ENCODE data around the gene SPATA19.
A peak's percentile ranks its signal among the peaks of the same experiment; 100 is the strongest.

SPATA19 gene

DNA sequence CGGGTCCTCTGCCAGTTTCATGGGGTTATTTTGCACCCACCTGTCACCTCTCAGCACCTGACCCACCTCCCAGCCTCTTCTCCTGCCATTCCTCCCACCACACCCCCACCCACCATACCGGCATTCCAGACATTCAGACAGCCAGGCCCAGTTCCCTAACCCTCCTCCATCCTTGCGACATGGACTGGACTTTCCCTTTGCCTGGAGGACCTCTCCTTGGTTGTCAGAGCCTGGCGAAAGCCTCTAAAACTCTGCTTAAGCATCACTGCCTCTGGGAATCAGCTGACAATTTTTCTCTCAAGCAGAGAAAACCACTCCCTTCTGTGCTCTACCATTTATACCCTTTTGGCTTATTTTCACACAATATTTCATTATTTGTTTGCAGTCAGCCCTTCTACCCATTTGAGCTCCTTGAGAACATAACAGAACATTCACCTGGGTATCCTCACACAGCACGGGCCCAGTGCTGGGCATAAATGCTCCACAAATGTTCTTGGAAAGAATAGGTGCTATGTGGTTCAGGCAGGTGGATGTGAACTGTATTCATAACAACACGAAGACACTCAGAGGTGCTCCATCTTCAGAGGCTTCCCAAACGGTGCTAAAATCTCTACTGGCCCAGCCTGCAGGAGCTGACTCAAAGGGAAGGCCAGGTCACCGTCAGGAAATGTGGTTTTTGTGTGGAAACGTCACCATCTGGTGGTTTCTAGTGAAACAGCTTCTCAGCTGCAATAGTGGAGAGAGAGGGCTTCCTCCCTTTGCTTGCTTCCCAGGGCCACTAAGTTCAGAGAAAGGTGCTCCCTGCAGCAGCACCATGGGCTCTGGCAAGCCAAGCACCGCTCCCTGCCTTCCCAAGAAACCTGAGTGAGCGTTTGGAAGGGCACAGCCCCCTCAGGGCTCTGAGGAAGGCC is 10.4 kb downstream of the SPATA19 start:
- peak; percentile 69 for DNase-seq

DNA sequence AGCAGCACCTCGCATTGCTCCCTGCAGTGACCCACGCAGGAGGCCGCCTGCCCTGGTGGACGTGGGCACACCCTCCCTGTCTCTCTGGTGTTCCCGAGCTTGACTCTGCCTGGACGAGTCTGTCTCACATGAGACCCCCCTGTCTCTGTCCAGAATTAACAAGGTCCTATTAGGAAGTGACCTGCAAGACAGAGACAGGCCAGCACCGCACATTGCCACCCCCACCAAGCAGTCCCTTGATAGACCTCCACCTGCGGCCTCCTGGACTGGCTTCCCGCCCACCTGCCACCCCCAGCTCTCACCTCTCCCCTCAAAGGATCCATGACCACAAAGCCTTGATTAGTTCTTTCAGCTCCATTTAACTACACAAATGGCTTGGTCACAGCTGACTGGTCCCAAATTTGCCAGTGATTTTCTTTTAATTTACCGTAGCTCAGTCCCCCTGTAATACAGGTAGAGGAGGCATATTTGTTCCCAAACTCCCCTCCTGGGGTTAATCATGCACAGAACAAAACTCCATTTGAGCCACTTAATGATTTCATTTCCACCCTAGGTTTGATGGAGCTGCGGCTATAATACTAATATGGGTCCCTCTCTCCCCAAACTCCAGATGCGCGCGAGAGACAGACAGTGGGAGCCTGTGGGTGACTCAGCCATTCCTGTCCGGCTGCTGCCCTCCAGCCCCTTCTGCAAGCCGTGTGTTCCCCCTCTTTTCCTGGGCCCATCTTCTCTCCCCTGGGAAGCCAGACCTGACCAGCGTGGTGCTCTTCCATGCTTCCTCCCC is 11.2 kb downstream of the SPATA19 start:
- Histone ChIP-seq H3K4me3 (ENCODE audit: low read depth, low read length) (no peak overlapping the region), H3K9me3 (ENCODE audit: severe bottlenecking) (no peaks in the 10 kb centered on the region), H3K27me3 (ENCODE audit: insufficient read depth, low read depth, severe bottlenecking) (no peaks in the 10 kb centered on the region), H3K27ac (no peak overlapping the region), H3K36me3 (no peaks in the 10 kb centered on the region)
- TF ChIP-seq, protein P1, sequence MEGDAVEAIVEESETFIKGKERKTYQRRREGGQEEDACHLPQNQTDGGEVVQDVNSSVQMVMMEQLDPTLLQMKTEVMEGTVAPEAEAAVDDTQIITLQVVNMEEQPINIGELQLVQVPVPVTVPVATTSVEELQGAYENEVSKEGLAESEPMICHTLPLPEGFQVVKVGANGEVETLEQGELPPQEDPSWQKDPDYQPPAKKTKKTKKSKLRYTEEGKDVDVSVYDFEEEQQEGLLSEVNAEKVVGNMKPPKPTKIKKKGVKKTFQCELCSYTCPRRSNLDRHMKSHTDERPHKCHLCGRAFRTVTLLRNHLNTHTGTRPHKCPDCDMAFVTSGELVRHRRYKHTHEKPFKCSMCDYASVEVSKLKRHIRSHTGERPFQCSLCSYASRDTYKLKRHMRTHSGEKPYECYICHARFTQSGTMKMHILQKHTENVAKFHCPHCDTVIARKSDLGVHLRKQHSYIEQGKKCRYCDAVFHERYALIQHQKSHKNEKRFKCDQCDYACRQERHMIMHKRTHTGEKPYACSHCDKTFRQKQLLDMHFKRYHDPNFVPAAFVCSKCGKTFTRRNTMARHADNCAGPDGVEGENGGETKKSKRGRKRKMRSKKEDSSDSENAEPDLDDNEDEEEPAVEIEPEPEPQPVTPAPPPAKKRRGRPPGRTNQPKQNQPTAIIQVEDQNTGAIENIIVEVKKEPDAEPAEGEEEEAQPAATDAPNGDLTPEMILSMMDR (IDR thresholded peaks at IDR 0.05; ENCODE audit: low read depth, low read length), result no peak
- DNase-seq, result no peak

More for the DNA sequence above, 10.4 kb downstream of the SPATA19 start:
- TF ChIP-seq, protein P1 (IDR thresholded peaks at IDR 0.05; ENCODE audit: low read depth, low read length), result peak; percentile 88
- no peaks in the 10 kb centered on the region for H3K36me3 ChIP-seq
- no peaks in the 10 kb centered on the region for H3K27me3 ChIP-seq (ENCODE audit: insufficient read depth, low read depth, severe bottlenecking)
- H3K27ac ChIP-seq, result no peak overlapping the region
- no peaks in the 10 kb centered on the region for H3K9me3 ChIP-seq (ENCODE audit: severe bottlenecking)
- H3K4me3 ChIP-seq (ENCODE audit: low read depth, low read length), result no peak overlapping the region

DNA sequence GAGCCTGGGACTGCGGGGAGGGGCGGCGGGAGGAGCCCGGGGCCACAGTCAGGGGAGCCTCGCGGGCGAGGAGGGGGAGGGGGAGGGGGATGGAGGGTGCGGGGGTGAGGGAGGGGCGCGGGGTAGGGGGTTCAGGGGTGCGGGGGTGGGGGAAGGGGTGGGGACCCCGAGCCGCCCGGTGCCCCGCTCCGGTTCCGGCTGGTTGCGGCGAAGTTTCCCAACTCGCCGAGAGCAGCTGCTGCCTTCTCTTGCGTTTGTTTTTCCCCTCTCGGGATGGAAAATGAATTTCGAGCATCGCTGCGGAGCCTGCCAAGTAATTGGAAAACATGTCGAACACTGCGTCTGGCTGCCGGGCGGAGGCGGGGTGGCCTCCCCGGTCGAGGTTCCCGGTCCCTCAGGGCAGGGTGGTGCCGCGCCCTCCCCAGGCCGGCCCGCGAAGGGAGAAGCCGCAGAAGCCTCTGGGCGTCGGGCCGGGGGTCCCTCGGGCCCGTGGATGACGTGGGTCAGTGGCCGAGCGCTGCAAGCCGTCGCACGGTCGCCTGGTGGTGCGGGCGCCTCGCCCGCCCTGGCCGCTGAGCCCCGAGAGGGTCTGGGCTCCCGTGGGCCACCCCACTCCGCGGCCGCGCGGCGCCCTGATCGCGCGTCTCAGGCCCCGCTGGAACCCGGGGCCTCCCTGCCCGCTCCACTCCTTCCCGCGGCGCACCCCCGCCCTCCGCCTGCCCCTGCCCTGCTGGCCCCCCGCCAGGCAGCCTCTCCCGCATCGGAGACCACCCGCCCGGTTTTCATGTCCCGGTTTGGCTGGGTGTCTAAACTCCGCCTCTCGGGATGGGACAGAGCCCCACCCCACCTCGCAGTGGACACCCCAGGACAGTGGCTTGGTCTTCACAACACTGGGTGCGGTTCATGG is 12.1 kb downstream of the SPATA19 start:
- Histone ChIP-seq H3K27ac (no peak overlapping the region), H3K9me3 (ENCODE audit: severe bottlenecking) (no peaks in the 10 kb centered on the region), H3K4me3 (ENCODE audit: low read depth, low read length) (no peak overlapping the region), H3K36me3 (no peaks in the 10 kb centered on the region), H3K27me3 (ENCODE audit: insufficient read depth, low read depth, severe bottlenecking) (no peaks in the 10 kb centered on the region)
- TF ChIP-seq, protein P1 (IDR thresholded peaks at IDR 0.05; ENCODE audit: low read depth, low read length), result no peak
- no peak for DNase-seq

DNA sequence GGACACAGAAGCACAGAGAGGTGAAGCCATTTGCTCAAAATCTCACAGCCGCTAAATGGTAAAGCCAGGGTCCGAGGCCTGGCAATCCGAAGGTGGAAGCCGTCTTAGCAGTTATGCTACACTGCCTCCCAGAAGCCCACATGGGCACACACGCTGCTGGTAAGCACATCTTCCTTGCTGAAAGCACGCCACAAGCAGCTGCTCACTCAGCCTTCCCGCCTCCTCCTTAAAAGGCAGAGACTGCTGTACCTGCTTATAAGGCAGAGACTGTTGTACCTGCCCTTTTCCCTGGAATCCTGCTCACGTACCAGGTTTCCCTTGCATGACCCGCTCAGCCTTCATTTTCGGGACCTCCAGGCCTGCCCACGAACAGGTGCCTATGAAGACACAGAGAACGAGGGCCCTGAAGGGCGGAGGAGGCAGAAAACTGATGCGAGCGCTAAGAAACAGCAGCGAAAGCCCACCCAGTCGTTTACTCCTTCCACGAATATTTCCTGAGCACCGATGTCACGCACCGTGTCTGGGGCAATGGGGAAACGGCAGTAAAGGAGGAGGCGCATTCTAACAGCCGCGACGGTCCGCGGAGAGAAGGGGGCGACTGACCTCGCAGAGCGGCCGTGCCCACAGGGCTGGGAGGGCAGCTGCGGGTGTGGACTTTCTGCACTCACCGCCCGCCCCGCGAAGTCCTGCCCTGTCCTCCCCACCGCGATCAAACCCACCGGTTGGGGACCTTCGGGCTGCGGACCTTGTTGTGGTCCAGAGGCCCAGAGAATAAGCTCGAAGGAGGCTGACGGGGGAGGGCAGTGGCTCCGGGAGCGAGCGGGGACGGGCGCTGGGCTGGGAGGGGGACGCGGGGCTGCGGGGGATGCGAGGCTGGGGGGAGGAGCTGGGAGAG is 13.0 kb downstream of the SPATA19 start:
- no peak overlapping the region for H3K4me3 ChIP-seq (ENCODE audit: low read depth, low read length)
- no peaks in the 10 kb centered on the region for H3K27me3 ChIP-seq (ENCODE audit: insufficient read depth, low read depth, severe bottlenecking)
- H3K36me3 ChIP-seq, result no peaks in the 10 kb centered on the region
- no peaks in the 10 kb centered on the region for H3K9me3 ChIP-seq (ENCODE audit: severe bottlenecking)
- no peak overlapping the region for H3K27ac ChIP-seq
- TF ChIP-seq, protein P1 (IDR thresholded peaks at IDR 0.05; ENCODE audit: low read depth, low read length), result no peak
- no peak for DNase-seq

All from WERI-Rb-1 (cell line).